Jurkat, Clone E6-1 (cell line): ENCODE data around the gene INCENP.

Source experiments
- DNase-seq: peaks from one replicate; pipeline ENCODE4 v3.0.0-alpha.2; 2011; ENCODE audit warnings: low read depth, low spot score
- H3K4me3 ChIP-seq: 2 replicates; pipeline ENCODE4 v1.5.1; 2011; ENCODE audit warnings: mild to moderate bottlenecking, low read length, control low read depth, moderate library complexity

INCENP gene

GRCh38 chr11:62138630-62139425, 15.0 kb downstream of the INCENP start:
- H3K4me3 ChIP-seq, result no peak overlapping the region
- DNase-seq, result no peak

- DNase-seq, result no peak
- no peak overlapping the region for H3K4me3 ChIP-seq
Observed at GRCh38 chr11:62139526-62140303, 15.9 kb downstream of the INCENP start.

GRCh38 chr11:62140304-62141110, 16.7 kb downstream of the INCENP start:
- DNase-seq, result no peak
- H3K4me3 ChIP-seq, result no peak overlapping the region

GRCh38 chr11:62141111-62142042, 17.6 kb downstream of the INCENP start:
- H3K4me3 ChIP-seq, result no peak overlapping the region
- DNase-seq, result no peak

GRCh38 chr11:62142043-62142375, 18.2 kb downstream of the INCENP start:
- no peak for DNase-seq
- H3K4me3 ChIP-seq, result no peak overlapping the region

- no peak overlapping the region for H3K4me3 ChIP-seq
- DNase-seq, result no peak
Observed at GRCh38 chr11:62142921-62143320, 19.1 kb downstream of the INCENP start.

- DNase-seq, result no peak
- no peak overlapping the region for H3K4me3 ChIP-seq
Observed at GRCh38 chr11:62143727-62144126, 19.9 kb downstream of the INCENP start.

GRCh38 chr11:62144641-62145255, 20.9 kb downstream of the INCENP start:
- DNase-seq, result no peak
- H3K4me3 ChIP-seq, result no peak overlapping the region

- DNase-seq, result no peak
- no peak overlapping the region for H3K4me3 ChIP-seq
Observed at GRCh38 chr11:62145261-62145871, 21.6 kb downstream of the INCENP start.

- DNase-seq, result no peak
- H3K4me3 ChIP-seq, result no peak overlapping the region
Observed at GRCh38 chr11:62146476-62147200, 22.8 kb downstream of the INCENP start.

- no peak overlapping the region for H3K4me3 ChIP-seq
- DNase-seq, result no peak
Observed at GRCh38 chr11:62147545-62147944, 23.7 kb downstream of the INCENP start.

GRCh38 chr11:62148271-62148980, 24.6 kb downstream of the INCENP start:
- H3K4me3 ChIP-seq, result no peak overlapping the region
- DNase-seq, result no peak

GRCh38 chr11:62149986-62150886, 26.4 kb downstream of the INCENP start:
- H3K4me3 ChIP-seq, result no peak overlapping the region
- no peak for DNase-seq

- no peak overlapping the region for H3K4me3 ChIP-seq
- DNase-seq, result no peak
Observed at GRCh38 chr11:62150887-62151736, 27.3 kb downstream of the INCENP start.

- H3K4me3 ChIP-seq, result no peak overlapping the region
- no peak for DNase-seq
Observed at GRCh38 chr11:62151737-62152102, 27.9 kb downstream of the INCENP start.
